ENCODE data around the gene SPEN.
"Not testable (repeated sequence)": the region's sequence is repeated elsewhere in the genome, so short reads cannot be mapped to it uniquely, and the experiment has no call there.

Gene SPEN

DNA sequence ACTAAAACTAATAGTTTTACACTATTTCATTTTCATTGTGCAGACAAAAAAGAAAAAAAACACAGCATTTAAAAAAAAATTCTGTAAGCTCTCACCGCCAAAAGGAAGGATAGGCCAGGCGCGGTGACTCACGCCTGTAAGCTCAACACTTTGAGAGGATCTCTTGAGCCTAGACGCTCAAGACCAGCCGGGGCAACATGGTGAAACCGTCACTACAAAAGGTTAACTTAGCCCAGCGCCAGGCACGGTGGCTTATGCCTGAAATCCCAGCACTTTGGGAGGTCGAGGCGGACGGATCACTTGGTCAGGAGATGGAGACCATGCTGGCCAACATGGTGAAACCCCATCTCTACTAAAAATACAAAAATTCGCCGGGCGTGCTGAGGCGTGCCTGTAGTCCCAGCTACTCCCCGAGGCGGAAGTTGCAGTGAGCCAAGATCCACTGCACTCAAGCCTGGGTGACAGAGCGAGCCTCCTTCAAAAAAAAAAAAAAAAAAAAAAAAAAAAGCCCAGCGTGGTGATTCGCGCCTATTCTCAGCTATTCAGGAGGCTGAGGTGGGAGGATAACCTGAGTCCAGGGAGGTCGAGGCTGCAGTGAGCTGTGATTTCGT, 14.3 kb upstream of the SPEN start:
- DNase-seq (ENCODE audit: low read depth, low spot score) = no peak

DNA sequence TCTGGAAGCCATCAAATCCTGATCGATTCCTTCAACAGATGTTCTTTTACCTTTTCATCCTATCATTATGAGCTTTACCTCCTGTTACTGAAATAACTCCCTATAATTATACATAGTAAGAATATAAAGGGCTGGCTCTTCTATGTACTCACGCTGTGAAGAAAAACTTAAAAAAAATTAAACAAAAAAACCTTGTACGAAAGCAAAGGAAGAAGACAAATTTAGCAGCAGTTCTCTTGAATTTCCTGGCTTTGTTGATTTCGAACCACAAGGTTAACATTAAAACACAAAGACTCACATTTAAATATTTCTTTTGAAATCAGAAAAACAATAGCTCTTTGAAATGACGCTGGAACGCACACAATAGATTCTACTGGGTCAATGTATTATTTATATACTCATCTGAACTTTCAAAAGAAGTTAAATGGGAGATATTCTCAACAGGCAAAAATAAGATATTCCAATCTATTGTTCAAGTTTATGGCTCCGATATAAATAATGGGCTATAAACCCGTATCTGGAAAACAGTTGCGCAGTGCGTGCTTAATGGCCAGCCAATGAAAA, 13.6 kb upstream of the SPEN start:
- no peak for DNase-seq (ENCODE audit: low read depth, low spot score)

DNA sequence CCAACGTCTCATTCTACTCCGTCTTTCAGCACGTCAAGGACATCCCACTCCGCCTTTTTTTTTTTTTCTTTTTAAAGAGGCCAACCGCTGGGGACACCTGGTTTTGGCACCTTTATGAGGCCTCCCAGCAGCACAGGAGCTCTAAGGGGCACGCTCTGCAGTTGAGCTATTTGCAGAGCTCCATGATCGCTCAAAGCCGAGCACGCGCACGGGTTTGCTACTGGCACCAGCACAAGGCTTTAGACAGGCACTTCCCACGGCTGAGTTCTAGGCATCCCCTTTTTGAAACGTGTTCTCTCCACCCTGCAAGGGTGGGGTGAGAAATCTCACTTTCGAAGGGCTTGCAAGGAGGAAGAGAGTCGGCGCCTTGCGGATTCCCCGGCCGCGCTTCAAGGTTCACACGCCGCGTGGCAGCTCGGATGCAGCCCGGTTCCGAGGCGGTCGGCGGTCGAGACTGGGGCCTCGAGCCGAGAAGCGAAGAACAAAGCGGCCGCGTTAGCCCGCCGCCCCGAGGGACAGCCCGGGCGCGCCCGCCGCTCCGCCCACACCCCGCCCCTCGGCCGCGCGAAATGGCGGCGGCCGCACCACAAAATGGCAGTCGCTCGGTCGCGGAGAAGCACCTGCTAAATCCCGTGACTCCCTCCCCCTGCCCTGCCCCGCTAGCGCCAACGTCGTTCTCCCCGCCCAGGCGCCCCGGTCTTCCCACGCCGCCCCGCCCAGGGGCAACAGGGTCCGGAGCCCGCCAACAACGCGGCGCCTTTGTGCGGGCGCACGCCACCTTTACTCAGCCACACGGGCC, 12.9 kb upstream of the SPEN start:
- DNase-seq (ENCODE audit: low read depth, low spot score) = no peak

DNA sequence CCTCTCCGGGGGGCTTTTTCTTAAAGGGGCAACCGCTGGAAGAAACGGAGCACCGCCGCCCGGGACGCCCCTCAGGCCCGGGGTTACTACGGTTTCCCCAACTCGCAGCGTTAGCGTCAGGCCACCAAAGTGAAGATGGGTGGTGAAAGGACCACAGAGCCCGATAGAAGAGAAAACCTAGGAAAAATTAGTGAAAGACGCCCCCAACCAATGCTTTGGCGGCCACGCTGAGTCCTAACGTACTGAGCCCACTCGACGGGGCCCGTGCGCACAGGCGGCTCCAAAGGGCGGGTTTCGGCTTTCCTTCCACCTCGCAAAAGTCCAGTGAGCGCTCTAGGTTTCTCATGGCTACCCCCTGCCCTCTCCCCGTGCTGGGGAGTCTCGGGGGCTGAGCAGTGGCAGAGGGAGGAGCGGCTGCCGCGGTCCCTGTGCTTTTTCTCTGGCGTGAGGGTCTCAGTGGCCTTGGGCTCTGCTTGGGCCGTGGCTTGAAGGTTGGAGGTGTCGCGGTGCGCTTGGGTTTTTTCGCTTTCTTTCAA, 12.2 kb upstream of the SPEN start:
- no peak for DNase-seq (ENCODE audit: low read depth, low spot score)

DNA sequence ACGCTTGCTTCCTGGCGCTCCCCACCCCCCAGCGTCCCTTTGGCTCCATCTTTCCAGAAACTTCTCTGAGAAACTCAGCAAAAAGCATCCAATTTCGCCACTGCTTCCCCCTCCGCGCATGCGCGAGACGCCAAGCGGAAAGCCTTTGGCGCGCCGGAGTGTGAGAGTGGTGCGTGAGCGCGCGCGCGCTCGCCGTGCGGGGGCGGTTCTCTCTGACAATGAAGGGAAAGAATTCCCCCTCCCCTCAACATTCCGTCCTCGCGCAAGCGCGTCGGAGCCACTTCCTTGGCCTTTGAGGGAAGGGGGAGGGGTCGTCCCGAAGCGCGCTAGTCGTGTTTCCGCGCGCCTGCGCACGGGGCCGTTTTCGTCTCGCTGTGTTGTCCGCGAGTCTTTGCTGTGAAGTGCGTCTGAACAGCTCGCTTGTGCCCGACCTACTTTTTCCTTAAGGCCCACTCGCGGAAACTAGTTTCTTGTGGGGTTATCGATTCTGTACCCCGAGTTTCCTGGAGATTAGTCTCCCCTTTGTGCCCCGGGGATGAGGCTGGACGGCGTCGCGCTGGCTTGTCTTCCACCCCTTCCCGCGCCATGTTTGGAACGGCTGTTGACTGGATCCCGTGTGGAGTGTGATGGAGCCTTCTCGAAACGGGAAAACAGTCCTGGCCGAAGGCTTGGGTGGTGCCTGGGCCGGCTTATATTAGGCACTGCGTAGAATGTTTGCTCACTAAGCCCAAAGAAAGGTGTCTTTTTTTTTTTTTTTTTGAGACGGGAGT, 11.6 kb upstream of the SPEN start:
- DNase-seq (ENCODE audit: low read depth, low spot score) = peak; percentile 99

DNA sequence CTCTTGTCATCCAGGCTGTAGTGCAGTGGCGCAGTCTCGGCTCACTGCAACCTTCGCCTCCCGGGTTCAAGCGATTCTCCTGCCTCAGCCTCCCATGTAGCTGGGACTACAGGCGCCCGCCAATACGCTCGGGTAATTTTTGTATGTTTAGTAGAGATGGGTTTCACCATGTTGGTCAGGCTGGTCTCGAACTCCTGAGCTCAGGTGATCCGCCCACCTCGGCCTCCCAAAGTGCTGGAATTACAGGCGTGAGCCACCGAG, 11.1 kb upstream of the SPEN start:
- DNase-seq (ENCODE audit: low read depth, low spot score) = not testable (repeated sequence)

DNA sequence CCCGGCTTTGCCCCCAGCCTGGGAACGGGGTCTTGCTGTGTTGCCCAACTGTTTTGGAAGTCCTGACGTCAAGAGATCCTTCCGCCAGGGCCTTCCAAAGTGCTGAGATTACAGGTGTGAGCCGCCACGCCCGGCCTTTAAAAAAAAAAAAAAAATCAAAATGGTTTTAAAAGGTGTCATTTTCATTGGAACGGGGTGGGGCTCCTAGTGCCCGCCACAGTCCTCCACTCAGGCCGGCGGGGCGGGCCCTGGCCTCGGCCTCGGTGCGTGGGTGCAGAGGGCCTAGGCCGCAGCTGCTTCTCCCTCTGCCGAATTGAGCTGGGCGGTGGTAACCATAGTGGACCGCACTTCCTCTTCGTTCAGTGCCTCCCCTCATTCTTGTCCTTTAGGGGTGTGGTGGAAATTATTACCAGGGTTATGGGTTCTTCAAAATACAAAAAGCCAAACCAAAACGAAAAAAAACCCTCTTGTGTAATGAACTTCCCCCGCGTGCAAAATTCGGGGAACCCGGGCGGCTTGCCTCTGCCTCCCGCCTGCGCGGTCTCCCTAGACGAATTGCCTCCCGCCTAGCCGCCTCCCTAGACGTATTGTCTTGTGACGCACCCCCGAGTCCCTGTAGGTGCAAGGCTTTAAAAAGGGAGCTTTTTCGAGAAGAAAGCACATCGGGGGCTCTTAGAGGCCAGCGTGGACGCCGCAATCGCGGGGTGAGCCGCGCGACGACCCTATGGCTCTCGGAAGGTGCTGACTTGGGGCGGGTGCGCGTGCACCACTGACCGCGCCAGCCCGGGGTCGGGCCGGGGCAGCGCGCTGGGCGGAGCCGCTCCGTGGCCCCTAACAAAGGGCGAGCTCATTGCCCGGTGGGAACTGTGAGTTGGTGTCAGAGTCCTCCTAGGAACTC, 10.5 kb upstream of the SPEN start:
- no peak for DNase-seq (ENCODE audit: low read depth, low spot score)

DNA sequence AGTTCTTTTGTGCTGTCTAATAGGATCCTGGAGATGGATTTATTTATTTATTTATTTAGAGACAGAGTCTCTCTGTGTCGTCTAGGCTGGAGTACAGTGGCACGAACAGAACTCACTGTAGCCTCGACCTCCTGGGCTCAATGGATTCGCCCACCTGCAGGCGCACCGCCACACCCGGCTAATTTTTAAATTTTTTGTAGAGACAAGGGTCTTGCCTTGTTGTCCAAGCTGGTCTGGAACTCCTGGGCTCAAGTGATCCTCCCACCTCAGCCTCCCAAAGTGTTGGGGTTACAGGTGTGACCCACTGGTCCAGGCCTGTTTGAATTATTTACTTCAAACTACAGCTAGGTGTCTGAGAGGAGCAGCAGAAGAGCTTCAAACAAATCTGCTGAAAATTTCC, 9.6 kb upstream of the SPEN start:
- DNase-seq (ENCODE audit: low read depth, low spot score) = no peak

DNA sequence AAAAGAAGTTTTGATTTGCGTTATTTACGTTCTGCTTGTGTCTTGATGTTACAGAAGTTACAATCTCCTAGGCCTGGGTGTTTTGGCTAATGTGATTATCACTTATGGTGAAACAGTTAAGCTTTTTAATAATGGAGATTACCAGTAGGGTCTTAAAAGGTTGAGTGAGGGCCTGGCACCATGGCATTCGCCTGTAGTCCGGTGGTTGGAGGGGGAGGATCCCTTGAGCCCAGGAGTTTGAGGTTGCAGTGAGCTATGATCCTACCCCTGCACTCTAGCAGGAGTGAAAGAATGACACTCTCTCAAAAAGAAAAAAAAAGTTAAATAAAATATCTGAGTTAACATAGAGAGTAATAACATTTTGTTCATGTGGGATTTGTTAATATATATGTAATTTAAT, 8.8 kb upstream of the SPEN start:
- DNase-seq (ENCODE audit: low read depth, low spot score) = no peak

DNA sequence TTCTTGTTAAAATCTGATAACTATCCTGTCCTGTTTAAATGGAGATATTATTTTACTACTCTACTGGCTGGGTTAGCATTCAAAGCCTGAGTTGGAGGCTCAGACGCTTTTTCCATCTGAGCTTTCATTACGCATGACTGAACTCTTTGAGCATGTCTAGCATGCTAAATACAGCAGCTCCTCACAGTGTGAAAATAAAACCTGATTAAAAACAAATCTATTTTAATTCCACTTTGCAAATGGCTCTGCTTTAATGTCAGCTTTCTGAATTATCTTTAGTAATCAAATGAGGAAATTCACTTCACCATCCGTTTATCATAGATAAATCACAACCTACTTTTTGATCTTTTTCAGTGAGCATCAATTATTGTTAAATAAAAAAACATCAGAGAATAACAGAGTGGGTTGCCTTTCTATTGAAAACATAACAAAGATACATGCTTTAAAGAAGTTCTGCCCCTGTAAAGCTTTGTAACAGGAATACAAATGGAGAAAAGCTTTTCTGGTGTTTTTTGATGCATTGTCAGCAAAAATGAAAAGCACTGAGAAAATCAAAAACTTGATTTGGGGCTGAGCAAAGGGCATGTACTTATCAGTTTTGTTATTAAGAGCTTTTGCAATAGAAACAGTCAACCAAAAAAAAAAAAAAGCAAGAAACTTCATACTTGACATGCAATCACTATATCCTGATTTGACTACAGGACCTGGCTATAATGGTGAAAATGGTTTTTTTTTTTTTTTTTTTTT, 3.5 kb upstream of the SPEN start:
- no peak for DNase-seq (ENCODE audit: low read depth, low spot score)

DNA sequence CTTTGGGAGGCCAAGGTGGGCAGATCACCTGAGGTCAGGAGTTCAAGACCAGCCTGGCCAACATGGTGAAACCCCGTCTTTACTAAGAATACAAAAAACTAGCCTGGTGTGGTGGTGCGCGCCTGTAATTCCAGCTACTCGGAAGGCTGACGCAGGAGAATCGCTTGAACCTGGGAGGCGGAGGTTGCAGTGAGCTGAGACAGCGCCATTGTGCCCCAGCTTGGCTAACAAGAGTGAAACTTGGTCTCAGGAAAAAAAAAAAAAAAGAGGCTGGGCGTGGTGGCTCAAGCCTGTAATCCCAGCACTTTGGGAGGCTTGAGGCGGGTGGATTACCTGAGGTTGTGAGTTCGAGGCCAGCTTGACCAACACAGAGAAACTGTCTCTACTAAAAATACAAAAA, 1.5 kb upstream of the SPEN start:
- DNase-seq (ENCODE audit: low read depth, low spot score) = not testable (repeated sequence)

DNA sequence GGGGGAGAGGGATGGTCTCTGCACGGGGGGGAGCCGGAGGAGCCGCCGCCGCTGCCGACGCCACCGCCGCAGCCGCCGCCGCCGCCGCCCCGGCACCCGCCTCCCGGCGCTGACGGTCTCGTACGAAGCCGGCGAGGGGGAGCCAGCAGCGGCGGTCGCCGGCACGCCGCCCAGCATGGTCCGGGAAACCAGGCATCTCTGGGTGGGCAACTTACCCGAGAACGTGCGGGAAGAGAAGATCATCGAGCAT, 311 bp downstream of the SPEN start:
- DNase-seq (ENCODE audit: low read depth, low spot score) = no peak

DNA sequence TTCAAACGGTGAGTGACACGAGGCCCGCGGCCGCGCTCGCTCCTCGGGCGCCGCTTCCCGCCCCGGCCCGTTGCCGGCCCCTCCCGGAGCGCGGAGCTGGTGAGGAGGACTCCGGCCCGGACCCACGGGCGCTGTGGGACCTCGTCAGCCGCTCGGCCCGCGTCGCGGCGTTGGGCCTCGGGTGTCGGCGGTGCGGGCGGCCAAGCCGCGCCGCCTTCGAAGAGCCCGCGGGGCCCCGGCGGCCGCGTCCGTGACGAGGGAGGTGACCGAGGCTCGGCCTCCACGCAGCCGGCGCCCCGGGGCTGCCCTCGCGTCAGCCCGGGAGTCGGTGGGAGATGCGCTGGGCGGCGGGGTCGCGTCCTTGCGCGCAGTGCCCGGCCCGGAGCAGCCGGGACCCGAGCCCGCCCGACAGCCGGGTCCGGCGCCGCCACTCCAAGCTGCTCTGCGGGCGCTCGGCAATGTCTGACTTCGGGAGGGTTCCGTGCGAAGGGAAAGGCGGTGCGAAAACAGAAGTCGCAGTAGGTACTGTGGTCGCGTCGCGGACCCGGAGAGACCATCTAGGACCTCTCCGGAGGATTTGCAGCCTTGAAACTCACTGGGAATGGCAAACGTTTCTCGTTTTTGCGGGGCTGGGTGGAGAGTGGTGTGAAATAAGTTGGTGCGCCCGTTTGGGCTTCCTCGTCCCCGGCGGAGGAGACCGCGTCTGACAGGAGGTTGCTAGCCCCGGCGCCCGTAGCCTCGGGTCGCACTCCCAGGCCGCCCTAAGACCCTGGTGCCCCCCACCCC, 829 bp downstream of the SPEN start:
- no peak for DNase-seq (ENCODE audit: low read depth, low spot score)

DNA sequence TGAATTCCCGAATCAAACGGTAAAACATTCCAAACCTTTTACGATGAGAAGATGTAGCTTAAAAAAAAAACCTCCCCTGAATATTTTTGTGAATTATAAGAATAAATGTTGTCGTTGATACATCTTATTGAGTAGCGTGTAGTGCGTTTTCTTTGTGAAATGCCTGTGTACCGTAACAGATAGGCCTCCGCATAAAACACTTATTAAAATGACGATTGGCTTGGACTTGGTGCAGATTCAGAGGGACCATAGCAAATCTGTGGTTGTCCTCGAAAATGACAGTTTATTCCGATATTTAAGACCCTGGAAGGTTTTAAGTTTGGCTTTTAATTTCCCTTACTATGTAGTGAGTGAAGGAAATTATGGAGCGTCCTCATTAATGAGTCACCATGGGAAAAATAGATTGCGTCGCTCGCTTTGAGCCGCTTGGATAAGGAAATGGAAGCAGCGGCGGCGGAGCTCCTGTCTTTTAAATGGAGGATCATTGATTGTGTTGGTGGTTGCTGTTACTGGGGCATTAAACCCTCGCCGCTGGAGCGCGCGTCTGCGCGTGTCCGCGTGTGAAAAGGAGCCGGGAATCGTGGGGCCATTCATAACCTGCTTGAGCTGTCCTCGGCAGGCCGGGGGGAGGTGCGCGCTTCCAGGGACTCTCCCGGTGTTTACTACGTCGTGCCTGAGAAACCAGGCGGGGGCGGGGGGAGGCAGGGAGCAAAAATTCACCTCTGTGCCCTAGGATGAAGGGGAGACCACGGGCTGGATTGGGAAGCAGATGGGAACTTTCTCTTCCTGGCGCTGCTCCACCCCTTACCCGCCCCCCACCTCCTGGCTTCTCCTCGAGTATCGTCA, 1.6 kb downstream of the SPEN start:
- DNase-seq (ENCODE audit: low read depth, low spot score) = no peak

DNA sequence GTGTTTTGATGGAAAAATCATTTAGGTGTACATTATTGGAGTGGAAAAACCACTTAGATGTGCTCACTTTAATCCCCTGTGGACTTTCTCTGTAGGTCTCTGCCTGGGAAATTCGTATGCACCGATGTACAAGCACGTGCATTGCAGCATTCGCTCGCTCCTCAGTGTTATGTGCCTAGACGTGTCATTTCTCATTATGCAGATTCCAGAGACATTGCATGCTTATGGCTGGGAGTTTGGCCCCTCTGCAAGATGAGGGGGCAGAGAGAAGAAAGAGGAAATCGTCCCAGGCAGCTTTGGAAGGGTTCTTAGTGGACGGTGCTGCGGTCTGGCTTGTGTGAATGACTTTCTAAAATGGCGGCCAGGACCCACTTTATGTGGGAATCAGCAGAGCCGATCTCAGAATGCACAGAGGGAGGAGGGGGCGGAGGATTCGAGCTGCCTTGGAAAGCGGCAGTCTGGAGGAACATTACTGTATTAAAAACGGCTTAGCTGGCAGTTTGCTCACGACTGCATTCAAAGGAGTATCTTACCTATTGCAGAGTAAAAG, 2.3 kb downstream of the SPEN start:
- DNase-seq (ENCODE audit: low read depth, low spot score) = no peak

DNA sequence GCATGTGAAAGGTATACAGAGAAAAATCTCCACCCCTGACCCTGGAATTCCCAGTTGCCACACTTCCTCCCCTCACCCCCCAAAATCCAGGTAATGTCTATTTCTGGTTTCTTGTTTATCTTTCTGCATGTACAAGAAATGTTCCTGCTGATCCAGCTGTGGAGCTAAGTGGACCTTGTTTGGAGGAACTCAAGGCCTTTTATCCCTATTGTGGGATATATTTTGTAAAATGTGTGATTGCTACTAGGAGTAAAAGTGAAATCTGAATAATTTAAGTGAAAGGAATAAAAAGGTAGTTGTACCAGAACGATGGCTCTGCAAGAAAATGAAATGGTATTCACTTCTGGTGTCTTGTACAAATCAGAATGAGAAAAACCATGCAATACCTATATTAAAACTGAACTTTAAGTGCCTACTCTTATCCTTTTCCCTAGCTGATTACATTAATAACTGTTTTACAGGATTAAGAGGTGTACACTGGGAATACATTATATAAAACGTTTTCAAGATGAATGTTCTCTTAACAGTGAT, 3.0 kb downstream of the SPEN start:
- DNase-seq (ENCODE audit: low read depth, low spot score) = no peak

DNA sequence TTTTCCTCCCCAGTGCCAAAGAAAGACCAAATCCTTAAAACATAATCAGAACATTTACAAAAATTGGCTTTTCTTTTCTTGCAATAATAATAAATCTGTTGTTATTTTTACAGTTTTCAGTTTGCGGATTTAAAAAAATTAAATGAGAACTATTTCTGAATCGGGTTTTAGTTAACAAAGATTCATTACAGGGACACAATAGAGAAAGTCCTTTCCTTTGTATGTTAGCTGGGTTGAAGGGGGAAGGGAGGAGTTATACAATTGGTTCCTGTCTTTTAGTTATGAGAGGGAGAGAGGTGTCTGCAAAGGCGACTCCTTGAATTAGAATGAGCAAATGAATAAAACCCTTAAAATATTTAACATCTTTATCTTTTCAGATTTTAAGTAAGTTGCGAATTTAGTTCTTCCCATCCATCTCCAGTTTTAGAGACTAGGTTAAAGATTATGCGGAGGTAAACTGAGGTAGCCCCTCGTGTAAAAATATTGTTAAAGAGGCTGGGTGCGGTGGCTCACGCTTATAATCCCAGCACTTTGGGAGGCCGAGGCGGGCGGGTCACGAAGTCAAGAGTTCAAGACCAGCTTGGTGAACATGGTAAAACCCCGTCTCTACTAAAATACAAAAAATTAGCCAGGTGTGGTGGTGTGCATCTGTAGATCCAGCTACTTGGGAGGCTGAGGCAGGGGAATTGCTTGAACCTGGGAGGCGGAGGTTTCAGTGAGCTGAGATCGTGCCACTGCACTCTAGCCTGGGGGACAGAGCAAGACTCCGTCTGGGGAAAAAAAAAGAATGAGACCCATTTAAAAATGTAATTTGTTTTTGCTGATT, 3.9 kb downstream of the SPEN start:
- DNase-seq (ENCODE audit: low read depth, low spot score) = no peak
